PC-9 (cell line): ENCODE measurements around the gene CCL11.

ENCODE experiments used
- EZH2 ChIP-seq: fragments of 200-600 bp; sonication (generic); IDR thresholded peaks from 2 replicates; pipeline ENCODE4 v1.8.0; 2017; ENCODE audit warnings: antibody characterized with exemption, low read depth
- TF ChIP-seq, protein P1 (sequence below): fragments of 200-600 bp; sonication (generic); conservative IDR thresholded peaks from 2 replicates; pipeline ENCODE4 v1.6.1; 2017; ENCODE audit warnings: mixed run types, antibody characterized with exemption, mild to moderate bottlenecking, moderate library complexity

- TF ChIP-seq, protein P1, sequence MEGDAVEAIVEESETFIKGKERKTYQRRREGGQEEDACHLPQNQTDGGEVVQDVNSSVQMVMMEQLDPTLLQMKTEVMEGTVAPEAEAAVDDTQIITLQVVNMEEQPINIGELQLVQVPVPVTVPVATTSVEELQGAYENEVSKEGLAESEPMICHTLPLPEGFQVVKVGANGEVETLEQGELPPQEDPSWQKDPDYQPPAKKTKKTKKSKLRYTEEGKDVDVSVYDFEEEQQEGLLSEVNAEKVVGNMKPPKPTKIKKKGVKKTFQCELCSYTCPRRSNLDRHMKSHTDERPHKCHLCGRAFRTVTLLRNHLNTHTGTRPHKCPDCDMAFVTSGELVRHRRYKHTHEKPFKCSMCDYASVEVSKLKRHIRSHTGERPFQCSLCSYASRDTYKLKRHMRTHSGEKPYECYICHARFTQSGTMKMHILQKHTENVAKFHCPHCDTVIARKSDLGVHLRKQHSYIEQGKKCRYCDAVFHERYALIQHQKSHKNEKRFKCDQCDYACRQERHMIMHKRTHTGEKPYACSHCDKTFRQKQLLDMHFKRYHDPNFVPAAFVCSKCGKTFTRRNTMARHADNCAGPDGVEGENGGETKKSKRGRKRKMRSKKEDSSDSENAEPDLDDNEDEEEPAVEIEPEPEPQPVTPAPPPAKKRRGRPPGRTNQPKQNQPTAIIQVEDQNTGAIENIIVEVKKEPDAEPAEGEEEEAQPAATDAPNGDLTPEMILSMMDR = no peak
- no peak for TF ChIP-seq EZH2
Measured at GRCh38 chr17:34259146-34259545, 26.4 kb upstream of the CCL11 start.
